Left lobe of liver (tissue), 2 donors: ENCODE data around the gene MCFD2. TPM values are rescaled to one million over a fixed set of nuclear protein-coding genes. Genes with fewer than 3 reads are reported as not detected.
"Not testable (repeated sequence)": the region's sequence is repeated elsewhere in the genome, so short reads cannot be mapped to it uniquely, and the experiment has no call there.

ENCODE experiments used
- ATAC-seq: fragments of 200-7000 bp; cut with Tn5 transposase; one replicate; pipeline ENCODE4 v1.9.1; 2020; ENCODE audit warnings: mild to moderate bottlenecking, moderate library complexity
- DNase-seq: peaks from one replicate; pipeline ENCODE4 v3.0.0-alpha.2; 2020; ENCODE audit warnings: low spot score
- total RNA-seq: library from RNA; stranded (reverse); gene quantifications from one replicate; pipeline ENCODE4 v1.2.1, GENCODE V29; 2021
- donor health status: DM: no; HTN: no; CAD: no; lungs with moderate emphysema.
- donor health status: DM: no; HTN: yes; CAD: no.

MCFD2 gene
- total RNA-seq, 1 donor from 2014 or later: 161 TPM

DNA sequence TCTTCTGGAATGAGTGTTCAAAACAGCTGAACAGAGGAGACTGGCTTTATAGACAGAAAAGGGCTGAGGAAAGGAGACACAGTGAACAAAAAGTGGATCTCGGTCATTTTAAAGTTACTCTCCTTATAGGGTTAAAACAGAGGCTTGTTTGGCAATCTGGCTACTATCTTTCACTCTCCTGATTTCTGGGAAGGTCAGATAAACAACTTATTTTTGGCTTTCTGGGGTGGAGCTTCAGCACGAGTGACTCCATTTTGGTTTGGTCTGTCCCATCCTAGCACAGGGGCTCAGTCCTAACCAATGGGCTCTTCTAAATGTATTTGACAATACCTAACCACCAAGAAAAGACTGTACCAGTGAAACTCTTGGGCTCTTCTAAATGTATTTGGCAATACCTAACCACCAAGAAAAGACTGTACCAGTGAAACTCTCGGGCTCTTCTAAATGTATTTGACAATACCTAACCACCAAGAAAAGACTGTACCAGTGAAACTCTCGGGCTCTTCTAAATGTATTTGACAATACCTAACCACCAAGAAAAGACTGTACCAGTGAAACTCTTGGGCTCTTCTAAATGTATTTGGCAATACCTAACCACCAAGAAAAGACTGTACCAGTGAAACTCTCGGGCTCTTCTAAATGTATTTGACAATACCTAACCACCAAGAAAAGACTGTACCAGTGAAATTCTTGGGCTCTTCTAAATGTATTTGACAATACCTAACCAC is 39.5 kb downstream of the MCFD2 start:
- not testable (repeated sequence) for ATAC-seq, DNase-seq

- ATAC-seq: no peak
- no peak for DNase-seq
Measured at GRCh38 chr2:46875226-46875899, 40.2 kb downstream of the MCFD2 start.

DNA sequence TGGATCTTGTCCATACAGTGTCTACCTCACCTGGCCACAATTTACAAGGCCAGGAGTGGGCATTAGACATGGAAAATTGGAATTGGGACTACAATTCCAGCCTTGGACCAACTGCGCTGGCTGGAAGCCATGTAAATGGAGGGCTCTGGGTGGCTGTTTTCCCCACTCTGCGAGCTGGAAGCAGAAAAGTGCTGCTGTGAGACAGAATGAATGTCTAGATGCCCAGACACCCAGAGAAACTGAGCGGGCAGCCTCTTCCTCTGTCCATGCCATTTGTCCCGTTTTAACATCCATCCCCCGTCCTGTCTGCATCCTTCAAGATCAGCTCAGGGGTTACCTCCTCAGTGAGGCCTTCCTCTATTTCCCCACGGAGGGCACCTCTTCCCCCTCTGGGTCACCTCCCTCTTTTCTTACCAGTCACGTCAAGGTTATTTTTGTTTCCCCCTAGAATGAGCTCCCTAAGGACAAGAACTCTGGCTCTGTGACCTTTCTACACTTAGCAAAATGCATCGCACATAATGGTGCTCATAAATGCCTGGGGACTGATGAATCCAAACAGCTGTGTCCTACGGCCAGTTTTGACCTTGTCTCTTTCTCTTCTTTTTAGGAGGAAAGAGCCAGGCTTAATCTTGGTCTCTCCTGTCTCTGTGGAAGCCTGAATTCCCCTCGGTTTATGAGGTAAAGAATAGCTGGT is 41.2 kb downstream of the MCFD2 start:
- no peak for ATAC-seq
- DNase-seq: no peak

DNA sequence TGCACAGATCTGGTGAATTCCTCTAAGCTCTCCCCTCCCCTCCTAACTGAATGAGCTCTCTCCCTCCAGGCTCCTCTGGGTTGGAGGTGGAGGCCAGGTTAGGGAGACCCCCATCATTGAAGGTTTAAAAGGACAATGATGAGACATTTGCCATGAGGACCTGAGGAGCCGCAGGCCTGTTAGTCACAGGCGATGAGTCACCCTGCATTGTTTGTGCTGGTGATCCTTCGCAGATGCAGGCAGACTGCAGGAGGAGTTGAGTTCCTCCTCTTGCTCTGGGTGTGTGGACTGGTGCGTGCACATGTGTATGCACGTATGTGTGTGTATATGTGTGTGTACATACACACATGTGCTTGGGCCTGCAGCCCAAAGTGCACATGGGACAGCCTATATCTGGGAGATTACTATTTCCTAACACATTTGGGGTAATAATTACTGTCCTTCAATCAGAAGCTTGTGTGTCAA is 42.0 kb downstream of the MCFD2 start:
- DNase-seq (no peak), ATAC-seq (no peak)

- DNase-seq (no peak), ATAC-seq (no peak)
Measured at GRCh38 chr2:46872902-46873603, 42.6 kb downstream of the MCFD2 start.

DNA sequence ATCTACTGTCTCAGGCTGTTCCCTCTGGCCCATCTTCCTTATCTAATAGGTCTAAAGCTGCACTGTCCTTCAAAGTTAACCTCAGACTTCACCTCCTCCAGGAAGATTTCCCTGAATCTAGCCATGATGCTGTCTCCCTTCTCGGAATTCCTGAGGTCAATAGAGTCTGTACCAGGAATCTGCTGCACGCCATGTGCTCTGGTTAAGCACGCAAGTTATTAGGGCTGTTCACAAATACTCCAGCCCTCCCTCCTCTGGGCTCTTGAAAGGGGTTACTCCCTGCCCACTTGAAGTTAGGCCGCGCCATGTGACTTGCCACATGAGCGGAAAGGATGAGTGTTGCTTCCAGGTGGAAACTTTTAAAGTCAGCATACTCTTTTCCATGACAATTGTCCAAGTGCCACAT is 43.6 kb downstream of the MCFD2 start:
- ATAC-seq (no peak), DNase-seq (no peak)

GRCh38 chr2:46870051-46870839 is 45.4 kb downstream of the MCFD2 start:
- ATAC-seq: no peak
- DNase-seq: no peak

- no peak for ATAC-seq
- DNase-seq: no peak
Measured at GRCh38 chr2:46869621-46870020, 46.0 kb downstream of the MCFD2 start.

DNA sequence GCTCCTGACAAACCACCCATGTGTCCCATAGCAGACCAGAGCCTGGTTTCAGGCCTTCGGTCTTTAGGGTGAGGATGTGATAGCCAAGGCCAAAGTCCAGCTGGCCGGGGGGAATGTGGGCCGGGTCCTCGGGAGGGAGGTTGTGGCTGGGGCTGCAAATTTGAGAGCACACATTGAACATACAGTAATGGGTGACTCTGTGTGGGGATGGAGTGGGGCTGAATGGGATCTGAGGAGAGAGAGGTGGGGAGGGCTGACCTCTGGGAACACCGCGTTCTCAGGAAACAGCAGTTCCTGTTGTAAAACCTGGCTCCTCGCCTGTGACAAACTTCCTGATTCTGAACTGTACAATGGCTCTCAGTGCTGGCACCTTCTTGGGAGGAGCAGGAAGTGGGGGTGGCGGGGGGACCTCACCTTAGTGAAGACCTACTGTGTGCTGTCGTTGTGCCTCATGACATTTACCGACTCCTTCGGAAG is 48.8 kb downstream of the MCFD2 start:
- peak; percentile 66 for DNase-seq
- peak; percentile 83 for ATAC-seq

DNA sequence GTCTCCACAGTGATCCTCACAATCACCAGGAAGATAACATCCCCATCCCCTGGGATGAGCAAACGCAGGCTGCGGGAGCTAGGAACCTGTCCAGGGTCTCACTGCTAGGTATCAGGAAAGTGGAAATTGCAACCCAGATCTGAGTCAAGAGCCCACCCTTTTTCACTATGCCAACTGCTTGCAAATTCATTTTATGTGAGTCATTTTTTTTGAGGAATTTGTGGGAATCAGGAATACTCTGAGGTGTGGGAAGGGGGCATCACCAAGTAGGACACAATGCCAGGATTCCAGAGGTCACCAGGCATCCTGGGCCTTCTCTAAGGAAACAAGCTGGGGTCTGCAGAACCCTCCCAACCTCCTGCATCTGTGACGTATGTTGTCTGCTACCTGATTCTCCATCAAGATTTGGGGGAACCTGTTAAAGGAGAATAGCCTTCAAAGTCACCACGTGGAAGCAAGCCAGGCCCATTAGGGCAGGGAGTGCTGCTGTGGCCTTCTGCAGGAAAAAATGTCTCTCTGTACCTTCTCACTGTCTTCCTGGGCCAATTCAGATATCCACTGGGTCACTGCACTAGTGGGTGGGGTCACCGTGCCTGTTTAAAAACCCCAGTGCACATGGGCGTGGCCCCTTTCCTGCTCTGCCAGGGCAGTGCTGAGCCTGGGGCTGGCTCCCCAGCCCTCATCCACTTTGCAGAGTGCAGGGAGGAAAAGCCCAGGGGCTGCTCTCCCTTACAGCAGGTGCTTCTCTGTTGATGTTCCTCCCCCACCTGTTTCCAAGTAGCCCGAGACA is 50.2 kb downstream of the MCFD2 start:
- DNase-seq (no peak), ATAC-seq (no peak)

DNA sequence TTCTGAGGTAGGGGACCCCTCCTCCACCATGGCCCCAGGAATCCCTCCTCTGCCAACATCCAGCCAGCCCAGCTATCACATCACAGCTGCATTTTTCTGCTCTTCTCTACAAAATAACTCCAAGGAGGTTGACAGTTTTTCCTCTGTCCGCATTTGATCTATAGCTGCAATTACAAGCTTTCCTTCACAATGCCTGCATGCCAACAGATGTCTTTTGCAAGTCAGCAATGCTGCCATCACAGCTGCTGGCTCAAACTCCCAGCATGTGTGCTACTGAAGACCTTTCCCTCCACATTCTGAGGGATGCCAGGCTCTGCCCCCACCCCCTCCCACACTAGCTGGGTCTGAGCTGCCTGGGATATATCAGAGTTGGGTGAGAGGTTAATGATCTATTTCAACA is 51.7 kb downstream of the MCFD2 start:
- no peak for ATAC-seq
- no peak for DNase-seq

- no peak for ATAC-seq
Measured at GRCh38 chr2:46862514-46862913, 53.1 kb downstream of the MCFD2 start.

GRCh38 chr2:46861916-46862315 is 53.7 kb downstream of the MCFD2 start:
- DNase-seq (no peak), ATAC-seq (no peak)

More at GRCh38 chr2:46862514-46862913, 53.1 kb downstream of the MCFD2 start:
- DNase-seq: no peak

- no peak for ATAC-seq
Measured at GRCh38 chr2:46859482-46859881, 56.1 kb downstream of the MCFD2 start.

GRCh38 chr2:46858702-46859090 is 56.9 kb downstream of the MCFD2 start:
- no peak for ATAC-seq

More at GRCh38 chr2:46859482-46859881, 56.1 kb downstream of the MCFD2 start:
- DNase-seq: no peak

DNA sequence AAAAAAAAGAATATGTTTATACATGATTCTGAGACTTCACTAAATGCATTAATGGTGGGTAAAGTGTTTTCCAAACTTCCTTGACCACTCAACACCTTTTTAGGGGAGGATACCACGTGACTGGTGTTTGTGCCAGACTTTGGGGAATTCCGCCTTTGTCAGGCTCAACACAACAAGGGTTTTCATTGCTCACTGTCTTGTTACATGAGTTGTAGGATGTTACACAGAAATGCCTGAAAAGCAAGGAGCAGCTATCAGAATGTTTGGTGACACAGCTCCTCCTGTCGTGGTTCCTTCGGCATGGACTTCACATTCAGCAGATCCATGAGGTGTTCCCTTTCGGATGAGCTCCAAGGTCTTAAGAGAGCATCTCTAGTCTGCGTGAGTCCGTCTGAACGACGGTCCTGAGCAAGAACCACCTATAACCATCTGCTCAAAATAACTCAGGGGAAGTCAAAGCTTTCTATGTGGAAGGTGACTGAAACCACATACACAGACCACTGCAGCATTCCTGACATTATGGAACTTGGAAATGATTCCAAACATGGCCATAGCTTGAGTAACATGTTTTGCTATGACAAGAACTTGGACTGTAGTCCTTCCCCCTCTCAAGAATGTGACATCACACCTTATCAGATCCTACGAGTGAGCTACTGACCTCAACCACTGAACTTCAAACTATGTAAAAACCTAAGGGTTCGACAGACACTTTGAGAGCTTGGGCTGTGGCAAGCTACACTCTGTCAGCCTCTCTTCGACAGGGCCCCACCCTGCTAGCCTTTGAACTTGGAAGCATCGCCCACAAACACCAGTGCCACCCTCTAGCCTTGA is 57.5 kb downstream of the MCFD2 start:
- DNase-seq (no peak), ATAC-seq (no peak)

More at GRCh38 chr2:46858702-46859090, 56.9 kb downstream of the MCFD2 start:
- DNase-seq: no peak

GRCh38 chr2:46856336-46856735 is 59.3 kb downstream of the MCFD2 start:
- ATAC-seq (no peak), DNase-seq (no peak)

DNA sequence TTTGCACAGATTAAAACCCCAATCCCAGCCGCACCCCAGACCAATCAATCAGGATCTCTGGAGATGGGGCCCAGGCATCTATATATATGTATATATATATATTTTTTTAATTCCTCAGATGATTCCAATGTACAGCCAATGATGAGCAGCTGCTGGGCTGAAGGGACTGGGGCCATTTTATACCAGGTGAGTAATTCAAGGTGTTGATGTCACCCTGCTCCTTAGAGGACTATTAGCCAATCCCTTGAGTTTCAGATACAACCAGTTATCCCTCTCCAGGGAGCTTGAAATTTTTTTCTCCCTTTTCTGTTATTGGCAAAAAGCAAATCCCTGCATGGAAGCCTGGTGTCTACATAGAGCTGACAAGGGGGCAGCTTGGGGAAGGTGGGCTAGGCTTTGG is 59.8 kb downstream of the MCFD2 start:
- DNase-seq (no peak), ATAC-seq (no peak)
